Measurements from ENCODE around the gene MED1. TPM values are rescaled to one million over a fixed set of nuclear protein-coding genes. Genes with fewer than 3 reads are reported as not detected.
"Not testable (repeated sequence)": the region's sequence is repeated elsewhere in the genome, so short reads cannot be mapped to it uniquely, and the experiment has no call there.

MED1 gene
- total and polyA plus RNA-seq, 4 experiments from 2014 or later: 6.4 to 62.3 (median 41.2) TPM

DNA sequence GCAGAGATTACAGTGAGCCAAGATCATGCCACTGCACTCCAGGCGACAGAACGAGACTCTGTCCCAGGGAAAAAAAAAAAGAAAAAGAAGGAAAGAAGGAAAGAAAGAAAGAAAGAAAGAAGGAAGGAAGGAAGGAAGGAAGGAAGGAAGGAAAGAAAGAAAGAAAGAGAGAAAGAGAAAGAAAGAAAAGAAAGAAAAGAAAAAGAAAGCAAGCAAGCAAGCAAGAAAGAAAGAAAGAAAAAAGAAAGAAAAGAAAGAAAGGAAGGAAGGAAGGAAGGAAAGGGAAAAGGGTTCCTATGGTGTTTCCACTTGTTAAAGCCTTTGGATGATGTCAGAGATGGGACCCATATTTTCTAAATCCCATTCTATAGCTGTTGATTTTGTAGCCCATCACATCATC lies 11.2 kb downstream of the MED1 start:
- CTCF ChIA-PET (ENCODE audit: partially characterized antibody): interaction anchor here (0.6 kb wide), 1 partner anchor 32 kb away, joined by 3 read pairs; no protein-coding TSS in a partner anchor
- DNase-seq; H3K4me1 ChIP-seq (ENCODE audit: insufficient read depth, low read length); H3K4me3 ChIP-seq (ENCODE audit: low read length in 2 of 2); POLR2A ChIA-PET (ENCODE audit: partially characterized antibody); H3K9me3 Mint-ChIP-seq; intact Hi-C loops (cut with micrococcal nuclease); H3K4me3 Mint-ChIP-seq; H3K27me3 Mint-ChIP-seq; H3K9me3 ChIP-seq (ENCODE audit: control insufficient read depth in 1 of 2, low read length in 2 of 2); H3K27me3 ChIP-seq (ENCODE audit: insufficient read depth, low read length); H3K27ac ChIP-seq (ENCODE audit: low read depth, low read length): not testable (repeated sequence)
- Mint-ChIP-seq H3K27ac (peak overlapping the region in 2 of 7 donors; percentile 17 to 46), H3K4me1 (peaks cover 5 to 10% (median 6%) of the 10 kb centered on the region in 4 donors), H3K36me3 (peaks cover 43 to 59% of the 10 kb centered on the region in 2 donors)
- H3K36me3 ChIP-seq (ENCODE audit: insufficient read depth, low read length): peaks cover 40% of the 10 kb centered on the region

DNA sequence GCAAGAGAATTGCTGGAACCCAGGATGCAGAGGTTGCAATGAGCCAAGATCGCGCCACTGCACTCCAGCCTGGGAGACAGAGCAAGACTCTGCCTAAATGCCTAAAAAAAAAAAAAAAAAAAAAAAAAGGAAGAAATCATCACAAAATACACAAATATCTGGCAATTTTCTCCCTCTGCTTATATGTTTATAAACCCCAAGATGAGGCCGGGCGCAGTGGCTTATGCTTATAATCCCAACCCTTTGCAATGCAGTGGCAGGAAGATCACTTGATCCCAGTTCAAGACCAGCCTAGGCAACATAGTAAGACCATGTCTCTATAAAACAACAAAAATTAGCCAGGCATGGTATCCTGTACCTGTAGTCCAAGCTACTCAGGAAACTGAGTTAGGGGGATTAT lies 21.5 kb downstream of the MED1 start:
- ChIA-PET CTCF (ENCODE audit: partially characterized antibody) (interaction anchor here (1.3 kb wide), 1 partner anchor 446 kb away, joined by 3 read pairs; no protein-coding TSS in a partner anchor), POLR2A (ENCODE audit: partially characterized antibody) (no interaction called here)
- Histone ChIP-seq H3K36me3 (ENCODE audit: insufficient read depth, low read length) (peaks cover 38% of the 10 kb centered on the region), H3K27ac (ENCODE audit: low read depth, low read length) (no peak overlapping the region), H3K27me3 (ENCODE audit: insufficient read depth, low read length) (no peaks in the 10 kb centered on the region), H3K9me3 (ENCODE audit: control insufficient read depth in 1 of 2, low read length in 2 of 2) (no peaks in the 10 kb centered on the region), H3K4me3 (ENCODE audit: low read length in 2 of 2) (no peak overlapping the region), H3K4me1 (ENCODE audit: insufficient read depth, low read length) (no peaks in the 10 kb centered on the region)
- Mint-ChIP-seq H3K4me3 (no peak overlapping the region), H3K27ac (no peak overlapping the region), H3K9me3 (no peaks in the 10 kb centered on the region), H3K4me1 (no peaks in the 10 kb centered on the region), H3K36me3 (peaks cover 22 to 63% of the 10 kb centered on the region in 2 donors), H3K27me3 (no peaks in the 10 kb centered on the region)
- intact Hi-C loops (cut with micrococcal nuclease): no loop called here
- DNase-seq: no peak

DNA sequence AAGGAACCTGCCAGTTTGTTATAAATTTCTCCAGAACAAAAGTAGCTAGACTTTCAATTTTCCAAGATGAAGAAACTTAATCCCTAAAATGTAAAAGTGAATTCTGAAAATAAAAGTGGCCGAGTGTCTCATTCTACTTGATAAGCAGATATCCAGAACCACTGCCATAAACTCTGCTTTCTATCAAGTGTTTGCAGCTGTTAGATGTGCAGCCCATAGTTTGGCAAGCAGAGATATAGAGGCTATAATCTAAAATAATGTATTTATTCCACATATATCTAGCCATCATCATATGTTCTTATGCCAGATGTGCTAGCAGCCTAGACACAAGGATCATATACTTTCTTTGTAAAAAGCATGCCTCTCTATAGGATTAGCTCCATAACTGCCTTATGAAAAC lies 34.9 kb downstream of the MED1 start:
- Mint-ChIP-seq H3K4me1 (no peaks in the 10 kb centered on the region), H3K36me3 (peaks cover 23 to 47% of the 10 kb centered on the region in 2 donors), H3K9me3 (no peaks in the 10 kb centered on the region), H3K27me3 (no peaks in the 10 kb centered on the region), H3K27ac (peak overlapping the region in 1 of 7 donors; percentile 50), H3K4me3 (no peak overlapping the region)
- peaks cover 44% of the 10 kb centered on the region for H3K36me3 ChIP-seq (ENCODE audit: insufficient read depth, low read length)
- no peaks in the 10 kb centered on the region for H3K4me1 ChIP-seq (ENCODE audit: insufficient read depth, low read length)
- no peak overlapping the region for H3K4me3 ChIP-seq (ENCODE audit: low read length in 2 of 2)
- no peak overlapping the region for H3K27ac ChIP-seq (ENCODE audit: low read depth, low read length)
- CTCF ChIA-PET (ENCODE audit: partially characterized antibody): interaction anchor here (0.6 kb wide), 1 partner anchor 209 kb away, joined by 5 read pairs; no protein-coding TSS in a partner anchor
- DNase-seq: no peak
- H3K27me3 ChIP-seq (ENCODE audit: insufficient read depth, low read length): no peaks in the 10 kb centered on the region
- intact Hi-C loops (cut with micrococcal nuclease): no loop called here
- POLR2A ChIA-PET (ENCODE audit: partially characterized antibody): no interaction called here
- no peaks in the 10 kb centered on the region for H3K9me3 ChIP-seq (ENCODE audit: control insufficient read depth in 1 of 2, low read length in 2 of 2)

DNA sequence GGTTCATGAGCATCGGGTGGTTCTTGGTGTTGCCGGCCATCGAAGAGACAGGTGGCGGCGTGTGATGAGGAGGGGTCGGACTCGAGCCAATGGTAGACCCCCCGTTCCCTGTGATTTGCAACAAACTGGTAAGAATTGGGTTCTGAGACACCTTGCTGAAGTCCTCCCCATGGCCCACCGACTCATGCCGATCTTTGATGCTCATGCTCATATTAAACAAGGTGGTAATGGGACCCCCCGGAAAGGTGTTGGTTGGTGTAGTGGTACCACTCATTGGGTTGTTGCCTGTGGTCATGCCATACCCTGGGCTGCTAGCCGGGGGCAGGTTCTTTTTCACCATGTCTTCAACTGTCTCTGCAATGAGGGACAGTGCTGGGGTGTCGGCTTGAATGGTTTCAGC lies 40.8 kb downstream of the MED1 start:
- no peak overlapping the region for H3K4me3 Mint-ChIP-seq
- no peak overlapping the region for H3K27ac ChIP-seq (ENCODE audit: low read depth, low read length)
- H3K9me3 ChIP-seq (ENCODE audit: control insufficient read depth in 1 of 2, low read length in 2 of 2): no peaks in the 10 kb centered on the region
- no peak for DNase-seq
- peaks cover 40 to 50% of the 10 kb centered on the region in 2 donors for H3K36me3 Mint-ChIP-seq
- no peak overlapping the region for H3K4me3 ChIP-seq (ENCODE audit: low read length in 2 of 2)
- intact Hi-C loops (cut with micrococcal nuclease): no loop called here
- H3K9me3 Mint-ChIP-seq: peaks cover 0 to 1% (median 0%) of the 10 kb centered on the region in 8 donors
- ChIA-PET POLR2A (ENCODE audit: partially characterized antibody) (interaction anchor here (0.9 kb wide), 1 partner anchor 9 kb away, joined by 3 read pairs; the partner anchor contains the start of gene FBXL20), CTCF (ENCODE audit: partially characterized antibody) (no interaction called here)
- H3K27me3 ChIP-seq (ENCODE audit: insufficient read depth, low read length): no peaks in the 10 kb centered on the region
- peaks cover 7 to 11% (median 9%) of the 10 kb centered on the region in 4 donors for H3K4me1 Mint-ChIP-seq
- H3K27ac Mint-ChIP-seq: peak overlapping the region in 1 of 7 donors; percentile 48
- H3K36me3 ChIP-seq (ENCODE audit: insufficient read depth, low read length): peaks cover 51% of the 10 kb centered on the region
- H3K27me3 Mint-ChIP-seq: no peaks in the 10 kb centered on the region
- H3K4me1 ChIP-seq (ENCODE audit: insufficient read depth, low read length): no peaks in the 10 kb centered on the region

DNA sequence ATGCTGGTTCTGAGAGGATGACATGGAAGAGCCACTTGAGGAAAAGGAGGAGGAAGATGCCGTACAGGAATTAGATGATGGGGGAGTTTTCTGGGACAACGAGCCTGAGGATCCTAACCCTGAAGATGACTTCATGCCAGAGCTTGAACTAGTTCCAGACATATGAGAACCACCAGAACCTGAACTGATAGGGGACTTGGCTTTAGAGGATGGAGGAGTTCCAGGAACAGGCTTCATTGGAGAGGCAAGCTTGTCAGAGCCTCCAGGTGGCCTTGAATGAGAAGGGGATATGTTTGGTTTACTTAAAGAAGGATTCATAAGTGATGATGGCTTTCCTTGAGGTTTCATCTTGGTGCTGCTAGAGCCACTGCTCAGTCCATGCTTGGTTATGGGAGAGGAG lies 42.7 kb downstream of the MED1 start:
- Histone ChIP-seq H3K36me3 (ENCODE audit: insufficient read depth, low read length) (peaks cover 42% of the 10 kb centered on the region), H3K27ac (ENCODE audit: low read depth, low read length) (no peak overlapping the region), H3K4me3 (ENCODE audit: low read length in 2 of 2) (no peak overlapping the region), H3K9me3 (ENCODE audit: control insufficient read depth in 1 of 2, low read length in 2 of 2) (no peaks in the 10 kb centered on the region), H3K4me1 (ENCODE audit: insufficient read depth, low read length) (no peaks in the 10 kb centered on the region), H3K27me3 (ENCODE audit: insufficient read depth, low read length) (no peaks in the 10 kb centered on the region)
- H3K27ac Mint-ChIP-seq: peak overlapping the region in 3 of 7 donors; percentile 11 to 66 (median 48)
- peaks cover 7 to 21% (median 13%) of the 10 kb centered on the region in 4 donors for H3K4me1 Mint-ChIP-seq
- DNase-seq: no peak
- intact Hi-C loops (cut with micrococcal nuclease): no loop called here
- peaks cover 0 to 1% (median 0%) of the 10 kb centered on the region in 8 donors for H3K9me3 Mint-ChIP-seq
- no peak overlapping the region for H3K4me3 Mint-ChIP-seq
- H3K36me3 Mint-ChIP-seq: peaks cover 34 to 38% of the 10 kb centered on the region in 2 donors
- ChIA-PET CTCF (ENCODE audit: partially characterized antibody) (no interaction called here), POLR2A (ENCODE audit: partially characterized antibody) (no interaction called here)
- no peaks in the 10 kb centered on the region for H3K27me3 Mint-ChIP-seq

DNA sequence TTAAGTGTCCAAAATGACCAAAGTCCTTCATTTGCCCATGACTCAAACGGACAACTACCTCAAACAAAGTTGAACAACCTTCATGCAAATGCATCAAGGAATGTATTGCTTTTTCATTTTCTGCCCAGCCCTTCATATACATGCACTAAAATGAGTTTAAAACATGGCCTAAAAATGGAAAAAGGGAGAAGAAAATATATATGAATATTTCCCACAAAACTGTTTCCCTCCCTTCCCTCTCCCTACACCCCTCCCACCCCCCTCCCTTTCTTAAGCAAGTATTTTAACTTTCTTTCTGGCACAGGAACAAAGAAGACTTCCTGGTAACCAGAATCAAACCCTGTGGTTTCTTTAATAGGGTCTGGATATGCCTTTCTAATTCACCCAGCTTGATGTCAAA lies 44.1 kb downstream of the MED1 start:
- Histone ChIP-seq H3K36me3 (ENCODE audit: insufficient read depth, low read length) (peaks cover 38% of the 10 kb centered on the region), H3K27me3 (ENCODE audit: insufficient read depth, low read length) (no peaks in the 10 kb centered on the region), H3K4me3 (ENCODE audit: low read length in 2 of 2) (no peak overlapping the region), H3K9me3 (ENCODE audit: control insufficient read depth in 1 of 2, low read length in 2 of 2) (no peaks in the 10 kb centered on the region), H3K27ac (ENCODE audit: low read depth, low read length) (no peak overlapping the region), H3K4me1 (ENCODE audit: insufficient read depth, low read length) (no peaks in the 10 kb centered on the region)
- H3K36me3 Mint-ChIP-seq: peaks cover 34 to 42% of the 10 kb centered on the region in 2 donors
- H3K4me3 Mint-ChIP-seq: no peak overlapping the region
- CTCF ChIA-PET (ENCODE audit: partially characterized antibody): interaction anchor here (1.3 kb wide), 1 partner anchor 12 kb away, joined by 3 read pairs; no protein-coding TSS in a partner anchor
- peak overlapping the region in 2 of 7 donors; percentile 66 to 69 for H3K27ac Mint-ChIP-seq
- intact Hi-C loops (cut with micrococcal nuclease): no loop called here
- DNase-seq: no peak
- peaks cover 0 to 1% (median 0%) of the 10 kb centered on the region in 8 donors for H3K9me3 Mint-ChIP-seq
- no peaks in the 10 kb centered on the region for H3K27me3 Mint-ChIP-seq
- POLR2A ChIA-PET (ENCODE audit: partially characterized antibody): interaction anchor here (0.6 to 1.5 kb wide), 2 partner anchors 54 to 136 kb away, joined by 3 read pairs; partner anchors contain the start of gene CDK12
- H3K4me1 Mint-ChIP-seq: peaks cover 9 to 26% (median 16%) of the 10 kb centered on the region in 4 donors

DNA sequence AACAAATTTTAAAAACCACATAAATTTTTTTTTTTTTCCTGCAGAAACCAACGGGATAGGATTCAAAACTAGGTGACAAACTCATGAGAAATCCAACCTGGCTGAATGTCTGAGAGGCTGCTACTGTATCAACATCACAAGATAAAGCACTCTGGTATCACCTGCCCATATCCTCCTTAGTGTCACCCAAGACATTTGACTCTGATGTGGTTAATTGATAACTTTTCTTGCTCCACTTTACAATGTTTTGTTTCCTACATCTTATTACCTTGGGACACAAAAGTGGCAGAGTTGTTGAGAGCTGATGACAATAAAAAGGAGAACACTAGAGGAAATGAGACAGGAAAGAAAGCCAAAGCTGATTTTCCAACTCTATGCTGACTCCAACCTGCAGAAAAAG lies 45.6 kb downstream of the MED1 start:
- H3K27ac Mint-ChIP-seq: peak overlapping the region in 4 of 7 donors; percentile 4 to 97 (median 10)

More for the DNA sequence above, 45.6 kb downstream of the MED1 start:
- intact Hi-C loops (cut with micrococcal nuclease): no loop called here
- no peaks in the 10 kb centered on the region for H3K27me3 ChIP-seq (ENCODE audit: insufficient read depth, low read length)
- H3K27me3 Mint-ChIP-seq: peaks cover 0 to 2% of the 10 kb centered on the region in 2 donors
- no peak overlapping the region for H3K27ac ChIP-seq (ENCODE audit: low read depth, low read length)
- H3K36me3 Mint-ChIP-seq: peaks cover 27 to 44% of the 10 kb centered on the region in 2 donors
- no peak overlapping the region for H3K4me3 ChIP-seq (ENCODE audit: low read length in 2 of 2)
- POLR2A ChIA-PET (ENCODE audit: partially characterized antibody): interaction anchor here (1.5 kb wide), 1 partner anchor 56 kb away, joined by 3 read pairs; the partner anchor contains the start of gene CDK12
- CTCF ChIA-PET (ENCODE audit: partially characterized antibody): no interaction called here
- peaks cover 4% of the 10 kb centered on the region for H3K4me1 ChIP-seq (ENCODE audit: insufficient read depth, low read length)
- H3K4me1 Mint-ChIP-seq: peaks cover 14 to 32% (median 20%) of the 10 kb centered on the region in 4 donors
- no peak for DNase-seq
- peak overlapping the region in 1 of 8 donors; percentile 8 for H3K4me3 Mint-ChIP-seq
- H3K36me3 ChIP-seq (ENCODE audit: insufficient read depth, low read length): peaks cover 32% of the 10 kb centered on the region
- H3K9me3 ChIP-seq (ENCODE audit: control insufficient read depth in 1 of 2, low read length in 2 of 2): no peaks in the 10 kb centered on the region
- H3K9me3 Mint-ChIP-seq: peaks cover 0 to 1% (median 0%) of the 10 kb centered on the region in 8 donors
